ENCODE measurements around the gene C2. TPM values are rescaled to one million over a fixed set of nuclear protein-coding genes. Genes with fewer than 3 reads are reported as not detected.

C2 gene
- total RNA-seq, 1 experiment from 2014 or later: 0.96 TPM

DNA sequence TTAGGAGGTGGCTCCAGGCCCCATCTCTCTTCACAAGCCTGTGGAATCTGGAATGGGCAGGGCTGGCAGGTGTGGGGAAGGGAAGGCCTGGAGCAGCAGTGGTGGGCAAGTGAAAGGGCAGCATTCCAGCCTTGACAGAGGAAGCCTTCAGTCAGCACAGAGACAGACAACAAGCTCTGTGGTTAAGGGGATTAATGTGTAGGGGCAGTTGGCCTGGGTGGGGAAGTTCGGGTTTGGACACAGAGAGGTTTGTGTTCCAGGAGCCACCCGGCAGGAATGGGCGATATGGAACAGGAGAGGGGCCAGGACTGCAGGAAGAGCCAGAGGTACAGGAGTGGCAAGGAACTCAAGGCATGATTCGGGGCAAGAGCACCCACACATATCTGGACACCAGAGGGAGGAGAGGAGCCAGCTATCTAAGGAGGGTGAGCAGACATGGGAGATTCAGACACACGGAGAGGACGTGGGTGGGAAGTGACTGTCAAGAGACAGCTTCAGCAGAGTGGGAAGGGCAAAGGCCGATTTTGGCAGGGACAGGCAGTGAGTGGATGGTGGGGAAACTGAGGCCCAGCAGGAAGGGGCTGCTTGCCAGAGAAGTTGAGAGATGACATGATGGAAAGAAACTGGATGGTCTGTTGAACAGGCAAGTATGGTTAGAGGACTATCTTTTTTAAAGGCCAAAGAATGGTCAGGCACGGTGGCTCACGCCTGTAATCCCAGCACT, 46.2 kb upstream of the C2 start:
- CTCF ChIA-PET: no interaction called here
- Histone ChIP-seq H3K4me1 (replicated peaks; ENCODE audit: insufficient read depth) (peaks cover 13% of the 10 kb centered on the region), H3K9me2 (ENCODE audit: insufficient read depth) (no peaks in the 10 kb centered on the region), H3K27ac (no peak overlapping the region), H3K9me3 (ENCODE audit: insufficient read depth, low read depth) (no peaks in the 10 kb centered on the region), H4K20me1 (ENCODE audit: insufficient read depth) (no peaks in the 10 kb centered on the region), H2AFZ (no peak overlapping the region), H3K79me2 (ENCODE audit: low read depth) (no peaks in the 10 kb centered on the region), H3K27me3 (ENCODE audit: insufficient read depth, low read depth) (no peaks in the 10 kb centered on the region), H3F3A (ENCODE audit: insufficient read depth, low read depth) (peaks cover 14% of the 10 kb centered on the region), H3K4me3 (no peak overlapping the region), H3K4me2 (no peak overlapping the region), H3K36me3 (ENCODE audit: low read depth) (peaks cover 5% of the 10 kb centered on the region; the same call in 1 of the 2 replicates)
- POLR2A ChIA-PET (ENCODE audit: unreplicated experiment): no interaction called here
- no TSS peak for BruUV-seq (replicated peaks)
- DNase-seq: no peak
- TF ChIP-seq, protein P1, sequence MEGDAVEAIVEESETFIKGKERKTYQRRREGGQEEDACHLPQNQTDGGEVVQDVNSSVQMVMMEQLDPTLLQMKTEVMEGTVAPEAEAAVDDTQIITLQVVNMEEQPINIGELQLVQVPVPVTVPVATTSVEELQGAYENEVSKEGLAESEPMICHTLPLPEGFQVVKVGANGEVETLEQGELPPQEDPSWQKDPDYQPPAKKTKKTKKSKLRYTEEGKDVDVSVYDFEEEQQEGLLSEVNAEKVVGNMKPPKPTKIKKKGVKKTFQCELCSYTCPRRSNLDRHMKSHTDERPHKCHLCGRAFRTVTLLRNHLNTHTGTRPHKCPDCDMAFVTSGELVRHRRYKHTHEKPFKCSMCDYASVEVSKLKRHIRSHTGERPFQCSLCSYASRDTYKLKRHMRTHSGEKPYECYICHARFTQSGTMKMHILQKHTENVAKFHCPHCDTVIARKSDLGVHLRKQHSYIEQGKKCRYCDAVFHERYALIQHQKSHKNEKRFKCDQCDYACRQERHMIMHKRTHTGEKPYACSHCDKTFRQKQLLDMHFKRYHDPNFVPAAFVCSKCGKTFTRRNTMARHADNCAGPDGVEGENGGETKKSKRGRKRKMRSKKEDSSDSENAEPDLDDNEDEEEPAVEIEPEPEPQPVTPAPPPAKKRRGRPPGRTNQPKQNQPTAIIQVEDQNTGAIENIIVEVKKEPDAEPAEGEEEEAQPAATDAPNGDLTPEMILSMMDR (conservative IDR thresholded peaks at IDR 0.05): no peak
- TF ChIP-seq EZH2 (IDR thresholded peaks at IDR 0.05; ENCODE audit: low read depth): no peak
- intact Hi-C loops (cut with micrococcal nuclease; ENCODE audit: unreplicated experiment): no loop called here

DNA sequence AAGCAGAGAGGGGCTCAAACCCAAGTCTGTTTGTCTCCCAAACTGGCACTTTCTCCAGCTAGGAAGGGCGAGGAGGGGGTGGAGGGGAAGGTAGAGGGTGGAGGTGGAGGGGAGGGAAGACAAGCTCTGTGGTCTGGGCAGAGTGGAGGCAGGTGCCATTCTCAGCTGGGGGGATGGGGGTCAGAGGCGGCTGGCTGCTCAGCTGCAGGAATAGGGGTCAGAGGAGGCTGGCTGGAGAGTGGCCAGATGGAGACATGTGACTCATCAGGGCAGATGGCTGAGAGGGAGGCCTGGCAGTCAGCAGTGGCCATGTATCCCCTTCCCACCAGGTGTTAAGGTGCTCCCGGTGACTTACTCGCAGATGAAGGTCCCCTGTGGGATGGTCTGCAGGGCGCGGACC, 45.2 kb upstream of the C2 start:
- CTCF ChIA-PET: no interaction called here
- Histone ChIP-seq H3K27ac (no peak overlapping the region), H3K36me3 (ENCODE audit: low read depth) (peaks cover 5% of the 10 kb centered on the region; the same call in 1 of the 2 replicates), H3K27me3 (ENCODE audit: insufficient read depth, low read depth) (no peaks in the 10 kb centered on the region), H3K9me3 (ENCODE audit: insufficient read depth, low read depth) (no peaks in the 10 kb centered on the region), H3K79me2 (ENCODE audit: low read depth) (no peaks in the 10 kb centered on the region), H4K20me1 (ENCODE audit: insufficient read depth) (no peaks in the 10 kb centered on the region), H3K9me2 (ENCODE audit: insufficient read depth) (no peaks in the 10 kb centered on the region), H3K4me3 (no peak overlapping the region), H3F3A (ENCODE audit: insufficient read depth, low read depth) (peaks cover 14% of the 10 kb centered on the region), H3K4me2 (no peak overlapping the region), H3K4me1 (replicated peaks; ENCODE audit: insufficient read depth) (peaks cover 11% of the 10 kb centered on the region), H2AFZ (no peak overlapping the region)
- TF ChIP-seq, protein P1 (conservative IDR thresholded peaks at IDR 0.05): no peak
- no peak for TF ChIP-seq EZH2 (IDR thresholded peaks at IDR 0.05; ENCODE audit: low read depth)
- intact Hi-C loops (cut with micrococcal nuclease; ENCODE audit: unreplicated experiment): no loop called here
- no TSS peak for BruUV-seq (replicated peaks)
- DNase-seq: no peak
- POLR2A ChIA-PET (ENCODE audit: unreplicated experiment): no interaction called here

DNA sequence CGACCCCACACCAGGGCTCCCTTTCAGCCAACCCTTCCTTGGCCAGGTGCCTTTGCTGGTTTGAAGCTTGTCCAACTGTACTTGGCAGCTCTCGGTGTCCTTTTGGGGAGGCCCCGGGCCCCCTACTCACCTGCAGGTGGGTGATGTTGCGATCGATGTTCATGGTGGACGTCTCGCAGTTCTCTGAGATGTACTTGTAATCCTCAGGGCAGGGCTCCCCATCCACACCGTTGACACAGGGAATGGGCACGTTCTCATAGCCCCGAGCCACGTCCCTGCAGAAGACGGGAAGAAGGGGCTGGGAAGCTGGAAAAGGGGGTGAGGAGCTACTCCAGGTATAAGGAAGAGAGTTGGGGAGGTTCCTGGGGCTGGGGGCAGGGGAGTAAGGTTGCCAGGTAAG, 43.8 kb upstream of the C2 start:
- Histone ChIP-seq H3K27ac (no peak overlapping the region), H4K20me1 (ENCODE audit: insufficient read depth) (no peaks in the 10 kb centered on the region), H3K27me3 (ENCODE audit: insufficient read depth, low read depth) (no peaks in the 10 kb centered on the region), H3K9me2 (ENCODE audit: insufficient read depth) (no peaks in the 10 kb centered on the region), H3K9me3 (ENCODE audit: insufficient read depth, low read depth) (no peaks in the 10 kb centered on the region), H3K4me2 (no peak overlapping the region), H3F3A (ENCODE audit: insufficient read depth, low read depth) (peaks cover 14% of the 10 kb centered on the region), H3K4me3 (no peak overlapping the region), H3K79me2 (ENCODE audit: low read depth) (no peaks in the 10 kb centered on the region), H3K36me3 (ENCODE audit: low read depth) (peaks cover 5% of the 10 kb centered on the region; the same call in 1 of the 2 replicates), H3K4me1 (replicated peaks; ENCODE audit: insufficient read depth) (no peaks in the 10 kb centered on the region), H2AFZ (no peak overlapping the region)
- intact Hi-C loops (cut with micrococcal nuclease; ENCODE audit: unreplicated experiment): no loop called here
- ChIA-PET CTCF (interaction anchor here (0.6 kb wide), 1 partner anchor 389 kb away, joined by 7 read pairs; no protein-coding TSS in a partner anchor), POLR2A (ENCODE audit: unreplicated experiment) (no interaction called here)
- no TSS peak for BruUV-seq (replicated peaks)
- no peak for TF ChIP-seq EZH2 (IDR thresholded peaks at IDR 0.05; ENCODE audit: low read depth)
- TF ChIP-seq, protein P1 (conservative IDR thresholded peaks at IDR 0.05): no peak
- DNase-seq: no peak

All from PC-9 (cell line).